ENCODE results near the gene CDK12.
"Not testable (repeated sequence)": the region's sequence is repeated elsewhere in the genome, so short reads cannot be mapped to it uniquely, and the experiment has no call there.

CDK12 gene

GRCh38 chr17:39508987-39509386 lies 47.7 kb downstream of the CDK12 start:
- no peak for DNase-seq

GRCh38 chr17:39513309-39513708 lies 52.0 kb downstream of the CDK12 start:
- no peak for DNase-seq

GRCh38 chr17:39513915-39514314 lies 52.6 kb downstream of the CDK12 start:
- no peak for DNase-seq

- no peak for DNase-seq
These were observed 55.9 kb downstream of the CDK12 start for GRCh38 chr17:39517224-39517623.

- DNase-seq = no peak
These were observed 64.7 kb downstream of the CDK12 start for GRCh38 chr17:39525801-39526506.

GRCh38 chr17:39527220-39527813 lies 66.0 kb downstream of the CDK12 start:
- DNase-seq = no peak

- DNase-seq = no peak
These were observed 68.2 kb downstream of the CDK12 start for GRCh38 chr17:39529455-39529854.

GRCh38 chr17:39530513-39530912 lies 69.2 kb downstream of the CDK12 start:
- no peak for DNase-seq

GRCh38 chr17:39531252-39531651 lies 70.0 kb downstream of the CDK12 start:
- no peak for DNase-seq

- no peak for DNase-seq
These were observed 72.6 kb downstream of the CDK12 start for GRCh38 chr17:39533891-39534290.

GRCh38 chr17:39534768-39535405 lies 73.6 kb downstream of the CDK12 start:
- DNase-seq = no peak

GRCh38 chr17:39536468-39536867 lies 75.2 kb downstream of the CDK12 start:
- no peak for DNase-seq

- not testable (repeated sequence) for DNase-seq
These were observed 76.1 kb downstream of the CDK12 start for GRCh38 chr17:39537364-39537763.

- DNase-seq = no peak
These were observed 77.6 kb downstream of the CDK12 start for GRCh38 chr17:39538866-39539265.

GRCh38 chr17:39540611-39541010 lies 79.3 kb downstream of the CDK12 start:
- no peak for DNase-seq

- no peak for DNase-seq
These were observed 80.4 kb downstream of the CDK12 start for GRCh38 chr17:39541652-39542051.

GRCh38 chr17:39543176-39543575 lies 81.9 kb downstream of the CDK12 start:
- DNase-seq = no peak

- no peak for DNase-seq
These were observed 82.4 kb downstream of the CDK12 start for GRCh38 chr17:39543664-39544063.

GRCh38 chr17:39544361-39544760 lies 83.1 kb downstream of the CDK12 start:
- DNase-seq = not testable (repeated sequence)

GRCh38 chr17:39547713-39548478 lies 86.6 kb downstream of the CDK12 start:
- DNase-seq = no peak

GRCh38 chr17:39548494-39549225 lies 87.4 kb downstream of the CDK12 start:
- DNase-seq = no peak

- peak; percentile 59 for DNase-seq
These were observed 88.7 kb downstream of the CDK12 start for GRCh38 chr17:39549747-39550573.

Measured in NCI-H1436 treated with DMSO at 0.1 percent for 48 hours (cell line).